HG02938 (cell line): ENCODE measurements around the gene NEK5.

ENCODE experiments used
- ATAC-seq: cut with Tn5 transposase; IDR thresholded peaks from one replicate; pipeline ENCODE4 v1.9.1; 2021; ENCODE audit warnings: mild to moderate bottlenecking, moderate library complexity; ENCODE audit not compliant: unreplicated experiment

NEK5 gene

GRCh38 chr13:52016296-52016695 lies 112.6 kb downstream of the NEK5 start:
- no peak for ATAC-seq

DNA sequence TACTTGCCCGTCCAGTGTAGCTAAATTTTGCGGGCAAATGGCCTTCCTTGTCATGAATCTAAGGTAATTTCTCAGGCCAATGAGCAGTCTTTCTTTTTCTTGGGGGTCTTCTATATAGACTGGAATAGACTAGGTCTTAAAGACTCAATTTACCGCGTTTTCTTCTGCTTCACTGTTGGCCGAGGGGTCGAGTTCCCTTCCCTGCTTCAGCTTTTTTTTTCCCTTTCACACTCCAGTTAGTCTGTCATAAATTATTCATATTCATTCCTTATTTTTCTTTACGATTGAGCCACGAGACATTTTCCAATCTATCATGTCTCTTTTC lies 116.4 kb downstream of the NEK5 start:
- peak; percentile 0 for ATAC-seq

- ATAC-seq = peak; percentile 99
Observed at GRCh38 chr13:52011632-52012511, 117.0 kb downstream of the NEK5 start, which contains the start of gene ALG11. Gene ALG11 (plus strand): TSS chr13:52012398. CDS start chr13:52012419, 21 bp downstream.

DNA sequence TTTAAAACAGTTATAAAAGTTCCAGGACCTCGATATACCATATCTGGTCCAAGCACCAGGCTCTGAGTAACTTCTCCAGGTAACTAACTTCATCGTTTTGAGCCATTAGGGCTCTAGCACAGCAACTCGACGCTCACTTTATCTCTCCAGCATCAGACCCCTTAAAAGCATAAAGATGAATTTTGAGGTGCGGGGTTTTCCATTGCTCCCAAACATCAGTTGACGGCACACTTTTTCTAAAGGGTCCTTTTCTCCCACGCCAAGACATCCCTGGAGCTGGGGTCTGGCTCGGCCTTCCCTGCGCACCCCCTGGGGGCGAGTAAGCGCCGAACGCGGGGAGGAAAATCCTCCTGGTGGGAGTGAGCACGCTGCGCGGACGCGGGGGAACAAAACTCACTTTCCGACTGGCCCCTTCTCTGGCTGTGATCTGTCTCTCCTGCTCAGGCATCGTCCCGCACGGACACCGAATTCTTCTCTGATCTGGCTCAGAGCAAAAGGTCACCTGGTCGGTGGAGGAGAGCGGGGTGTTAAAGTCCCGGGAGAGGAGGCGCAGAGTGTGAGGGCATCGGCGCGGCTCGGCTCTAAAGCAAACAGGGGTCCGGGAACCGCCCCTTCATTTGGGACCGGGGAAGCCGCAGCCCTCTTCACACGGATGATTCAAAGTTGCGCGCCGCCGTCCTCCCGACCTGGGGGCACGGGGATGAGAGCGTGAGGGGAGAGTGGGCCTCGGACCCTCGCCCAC lies 117.8 kb downstream of the NEK5 start, which contains the start of gene ATP7B:
ATP7B (minus strand) TSS at position 561 of the 742 bp plus-strand sequence; CDS start at position 448, 113 bp downstream.
- peak; percentile 6 for ATAC-seq

GRCh38 chr13:52009946-52010345 lies 118.9 kb downstream of the NEK5 start:
- ATAC-seq = no peak

DNA sequence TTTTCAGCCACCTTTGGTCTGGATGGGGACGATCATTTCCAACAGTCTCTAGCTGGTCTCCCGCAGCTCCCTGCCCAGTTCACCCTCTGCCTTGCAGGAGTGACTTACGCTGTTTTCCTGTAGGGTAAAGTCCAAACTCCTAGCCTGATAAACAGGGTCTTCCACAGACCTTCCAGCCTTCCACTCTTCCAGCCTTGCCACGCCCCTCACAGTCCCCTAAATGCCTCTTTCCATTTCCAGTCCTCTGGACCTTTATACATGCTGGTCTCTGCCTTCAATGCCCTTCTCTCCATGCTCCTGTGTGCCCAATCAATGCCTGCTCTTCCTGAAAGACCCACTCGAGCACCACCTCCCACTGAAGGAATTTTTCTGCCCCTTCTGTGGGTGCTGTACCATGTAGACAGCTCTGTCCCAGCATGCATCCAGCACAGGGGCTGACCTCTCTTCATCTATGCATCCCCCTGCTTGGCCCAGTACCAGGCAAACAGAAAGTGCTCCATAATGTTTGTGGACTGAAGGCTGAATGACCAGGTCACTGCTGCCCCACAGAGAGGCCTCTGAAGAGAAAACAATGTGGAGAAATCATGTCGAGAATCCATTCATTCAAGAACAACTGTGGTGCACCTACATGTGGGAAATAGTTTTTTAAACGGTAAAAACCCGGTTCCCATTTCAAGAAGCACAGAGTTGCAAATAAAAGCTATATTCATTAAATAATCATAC lies 122.2 kb downstream of the NEK5 start:
- no peak for ATAC-seq

GRCh38 chr13:52005841-52006522 lies 122.9 kb downstream of the NEK5 start:
- no peak for ATAC-seq

DNA sequence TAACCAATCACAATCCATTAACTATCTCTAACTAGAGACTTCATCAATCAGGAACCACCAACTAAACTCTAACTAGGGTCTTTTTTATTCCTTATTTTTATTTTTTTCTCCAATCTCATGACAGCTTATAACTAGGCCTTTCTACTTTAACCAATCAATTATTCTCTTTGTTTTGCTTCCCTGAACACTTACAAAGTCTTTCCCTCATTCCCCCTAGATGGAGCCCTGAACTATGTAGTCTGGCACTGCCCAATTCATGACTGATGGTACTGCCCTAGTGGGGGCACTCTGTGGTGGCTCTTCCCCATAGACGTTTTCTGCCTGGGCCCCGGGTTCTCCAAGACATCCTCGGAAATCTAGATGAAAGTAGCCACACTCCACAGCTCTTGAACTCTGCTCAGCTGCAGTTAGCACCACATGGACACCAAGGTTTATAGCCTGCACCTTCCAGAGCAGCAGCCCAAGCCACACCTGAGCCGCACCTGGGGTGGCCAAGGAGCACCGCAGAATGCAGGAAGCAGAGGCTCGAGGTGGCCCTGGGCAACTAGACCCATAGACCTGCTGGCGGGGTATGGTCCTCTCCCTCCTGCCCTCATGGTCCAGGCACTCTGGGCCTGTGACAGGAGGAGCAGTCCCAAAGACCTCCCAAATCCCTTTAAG lies 124.2 kb downstream of the NEK5 start:
- no peak for ATAC-seq

DNA sequence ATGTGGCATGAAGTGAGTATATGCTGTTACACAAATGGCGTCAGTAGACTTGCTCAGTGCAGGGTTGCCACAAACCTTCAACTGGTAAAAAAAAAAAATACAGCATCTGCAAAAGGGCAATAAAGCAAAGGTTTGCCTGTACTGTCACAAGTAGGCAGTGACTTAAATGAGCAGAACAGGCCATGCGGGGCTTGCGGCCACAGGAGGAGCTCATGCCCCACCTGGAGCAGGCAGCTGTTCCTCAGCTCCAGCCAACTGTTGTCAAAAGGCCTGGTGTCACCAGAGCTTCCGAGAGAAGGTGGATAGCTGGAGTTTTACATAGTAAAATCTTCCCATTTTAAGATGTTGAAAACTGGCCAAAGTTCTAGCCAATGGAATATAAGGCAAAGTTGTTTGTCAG lies 125.3 kb downstream of the NEK5 start:
- ATAC-seq = no peak

DNA sequence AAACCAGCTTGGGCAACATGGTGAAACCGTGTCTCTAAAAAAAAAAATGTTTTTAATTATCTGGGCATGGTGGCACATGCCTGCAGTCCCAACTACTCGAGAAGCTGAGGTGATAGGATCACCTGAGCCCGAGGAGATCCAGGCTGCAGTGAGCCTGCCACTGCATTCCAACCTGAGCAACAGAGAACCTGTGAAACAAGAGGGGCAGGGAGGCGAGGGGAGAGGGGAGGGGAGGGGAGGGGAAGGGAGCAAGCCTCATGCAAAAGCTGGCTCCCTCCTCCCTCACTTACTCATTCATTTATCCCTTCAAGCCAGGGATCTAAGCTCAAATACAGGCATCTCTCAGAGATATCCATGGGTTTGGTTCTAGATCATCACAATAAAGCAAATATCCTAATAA lies 126.5 kb downstream of the NEK5 start:
- ATAC-seq = no peak

DNA sequence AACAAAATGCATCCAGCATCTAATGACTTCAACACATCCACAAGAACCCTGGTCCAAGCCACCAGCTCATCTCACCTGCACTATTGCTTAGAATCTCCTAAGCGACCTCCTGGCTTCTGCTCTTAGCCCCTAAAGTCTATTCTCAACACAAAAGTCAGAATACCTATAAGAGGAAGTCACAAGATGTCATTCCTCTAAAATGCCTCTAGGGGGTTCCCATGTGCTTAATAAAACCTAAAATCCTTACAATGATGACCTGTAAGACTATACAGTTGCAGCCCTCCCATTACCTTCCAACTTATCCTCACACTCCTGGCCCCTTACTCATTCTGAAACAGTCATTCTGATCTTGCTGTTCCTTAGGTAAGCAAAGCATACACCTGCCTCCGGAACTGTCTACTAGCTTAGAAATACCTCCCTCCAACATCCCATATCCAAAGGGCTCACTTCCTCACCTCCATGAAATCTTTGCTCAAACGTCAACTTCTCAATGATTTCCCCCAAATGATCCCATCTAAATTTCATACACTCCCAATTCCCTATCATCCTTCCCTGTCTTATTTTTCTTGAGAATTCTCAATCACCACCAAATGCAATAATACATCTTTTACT lies 127.6 kb downstream of the NEK5 start:
- ATAC-seq = peak; percentile 85

DNA sequence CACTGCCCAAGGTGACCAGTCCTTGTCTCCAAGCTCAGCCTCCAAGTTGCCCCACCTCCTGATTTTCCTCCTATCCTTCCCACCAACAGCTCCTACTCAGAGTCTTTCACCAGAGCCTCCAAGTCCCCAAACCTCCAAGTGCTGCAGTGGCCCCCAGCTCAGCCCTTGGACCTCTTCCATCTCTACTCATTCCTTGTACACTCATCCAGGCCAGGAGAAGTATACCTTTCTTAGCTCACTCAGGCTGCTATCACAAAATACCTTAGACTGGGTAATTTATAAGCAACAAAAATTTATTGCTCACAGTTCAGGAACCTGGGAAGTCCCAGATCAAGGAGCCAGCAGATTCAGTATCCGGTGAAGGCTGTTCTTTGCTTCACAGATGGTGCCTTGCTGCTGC lies 129.0 kb downstream of the NEK5 start:
- ATAC-seq = no peak

DNA sequence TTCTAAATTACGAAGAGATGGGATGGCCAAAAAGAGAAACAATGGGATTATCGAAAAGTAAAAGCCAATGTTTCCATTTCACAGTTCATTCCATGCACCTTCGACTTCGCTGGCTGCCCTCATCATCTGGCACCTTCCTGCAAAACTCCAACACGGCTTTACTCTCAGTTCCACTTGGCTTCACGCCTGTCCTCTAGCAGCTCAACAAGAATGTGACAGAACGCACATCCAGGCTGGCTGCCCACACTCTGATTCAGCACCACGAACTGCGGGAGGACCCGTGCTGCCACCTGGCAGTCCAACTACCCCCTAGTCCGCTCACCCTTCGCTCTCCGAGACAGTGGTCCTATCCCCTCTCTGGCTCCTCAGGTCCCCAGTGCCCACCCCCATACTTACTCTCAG lies 129.4 kb downstream of the NEK5 start:
- no peak for ATAC-seq

- no peak for ATAC-seq
Observed at GRCh38 chr13:51998723-51999509, 130.0 kb downstream of the NEK5 start.

DNA sequence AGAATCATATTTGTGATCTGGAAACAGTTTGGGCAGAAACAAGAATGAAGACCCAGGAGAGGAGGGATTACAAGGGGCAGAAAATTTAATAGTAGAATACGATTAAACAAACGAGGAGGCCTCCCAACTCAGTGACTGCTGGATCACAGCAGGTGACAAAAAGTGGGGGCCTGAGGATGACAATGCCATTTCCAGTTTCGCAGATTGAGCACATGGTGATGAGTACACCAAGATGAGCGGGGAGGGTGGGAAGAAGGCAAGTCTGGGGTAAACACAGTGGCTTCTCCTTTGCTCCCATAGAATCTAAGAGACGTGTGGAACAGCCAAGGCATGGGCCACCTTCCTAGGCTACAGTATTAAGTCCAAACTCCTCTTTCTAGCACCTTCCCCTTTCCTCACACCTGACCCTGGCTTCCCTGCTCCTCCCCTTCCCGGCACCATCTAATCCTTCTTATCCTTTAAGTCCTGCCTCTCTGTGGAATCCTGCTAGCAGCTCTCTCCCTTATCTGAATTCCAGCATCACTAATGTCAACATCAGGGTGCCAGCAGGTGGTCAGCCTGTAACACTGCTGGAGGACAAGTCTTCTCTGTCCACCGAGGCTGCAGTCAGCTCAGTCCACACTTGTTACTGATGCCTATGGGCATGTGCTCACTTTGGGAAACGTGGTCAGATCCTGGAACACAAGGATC lies 131.1 kb downstream of the NEK5 start:
- no peak for ATAC-seq

GRCh38 chr13:51997186-51997585 lies 131.7 kb downstream of the NEK5 start:
- ATAC-seq = no peak

DNA sequence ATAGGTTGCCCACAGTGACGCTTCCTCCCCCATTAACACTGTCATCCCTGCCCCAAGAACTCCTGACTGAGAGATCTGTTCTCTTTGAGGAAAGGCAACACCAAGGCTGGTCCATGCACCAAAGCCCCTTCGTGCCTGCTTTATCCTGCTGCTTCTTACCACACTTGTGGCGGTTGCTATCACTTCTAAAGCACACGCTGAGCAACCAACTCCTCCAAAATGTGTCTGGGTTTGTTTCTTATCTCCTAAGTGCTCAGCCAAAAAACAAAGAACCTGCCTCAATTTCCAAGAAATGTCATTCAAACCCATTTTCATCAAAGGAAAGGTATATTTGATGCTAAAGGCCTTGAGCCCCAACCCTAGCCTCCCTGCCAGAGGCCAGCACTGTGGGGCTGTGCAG lies 132.2 kb downstream of the NEK5 start:
- no peak for ATAC-seq
